Stomach (tissue), 9 donors: ENCODE measurements around the gene ANKRD10. TPM values are rescaled to one million over a fixed set of nuclear protein-coding genes. Genes with fewer than 3 reads are reported as not detected.

Experiments
- DNase-seq, 2 donors: peaks; one replicate each; pipeline versions ENCODE4 v3.0.0 to v3.0.0-alpha.2; 2013 to 2019
- H3K27ac ChIP-seq, 5 donors: fragments of 200-600 bp in 4 of 5; sonication (generic) in 4 of 5; one replicate each; pipeline ENCODE4 v1.5.1; 2013 to 2019; ENCODE audit warnings: mild to moderate bottlenecking in 1 of 5, moderate library complexity in 1 of 5
- H3K27me3 ChIP-seq, 3 donors: fragments of 200-600 bp; sonication (generic); one replicate each; pipeline ENCODE4 v1.5.1; 2017 to 2019; ENCODE audit warnings: mixed run types in 1 of 3
- H3K36me3 ChIP-seq, 4 donors: fragments of 200-600 bp; sonication (generic); 1 replicate in 3 of 4; 2 replicates in 1 of 4; pipeline ENCODE4 v1.5.1; 2016 to 2019
- H3K4me1 ChIP-seq, 4 donors: fragments of 200-600 bp; sonication (generic); one replicate each; pipeline ENCODE4 v1.5.1; 2016 to 2019
- H3K4me3 ChIP-seq, 4 donors: fragments of 200-600 bp; sonication (generic) in 3 of 4; one replicate each; pipeline ENCODE4 v1.5.1; 2016 to 2019; ENCODE audit warnings: mild to moderate bottlenecking in 1 of 4
- H3K9me3 ChIP-seq, 4 donors: fragments of 200-600 bp; sonication (generic); one replicate each; pipeline ENCODE4 v1.5.1; 2016 to 2019
- CTCF ChIP-seq, 7 experiments: fragments of 450-650 bp in 4 of 7; fragments of 200-600 bp in 3 of 7; sonication (generic) in 3 of 7; IDR thresholded peaks; one replicate each; pipeline ENCODE4 v1.5.1; 2016 to 2019; ENCODE audit warnings: antibody characterized with exemption in 7 of 7, control low read depth in 2 of 7, mild to moderate bottlenecking in 1 of 7
- EP300 ChIP-seq: sonication (generic); formaldehyde crosslinking; IDR thresholded peaks from one replicate; pipeline ENCODE4 v1.6.1; 2017; ENCODE audit warnings: antibody characterized with exemption
- POLR2A ChIP-seq, 4 donors: fragments of 450-650 bp; IDR thresholded peaks; one replicate each; pipeline ENCODE4 v1.6.1; 2016; ENCODE audit warnings: antibody characterized with exemption in 4 of 4, control low read depth in 2 of 4, mild to moderate bottlenecking in 1 of 4, moderate library complexity in 1 of 4
- POLR2AphosphoS5 ChIP-seq, 3 donors: sonication (generic); formaldehyde crosslinking; IDR thresholded peaks; one replicate each; pipeline ENCODE4 v1.6.1; 2016; ENCODE audit warnings: antibody characterized with exemption in 3 of 3
- WGBS, 5 donors: extraction: QIAGEN DNeasy Blood & Tissue Kit in 3 of 5; methylation state at CpG; one replicate each; pipeline versions ENCODE4 v1.1.5 to v1.1.7; 2013 to 2018; 5-methylcytosine and 5-hydroxymethylcytosine counted together
- intact Hi-C: fragments of 100-400 bp; cut with DNase I; formaldehyde crosslinking; loops from one replicate; pipeline ENCODE4 v1.15.1; 2023; ENCODE audit warnings: low total_unique reads
- polyA plus RNA-seq, 3 donors: library from polyadenylated mRNA; stranded (reverse); fragments of 200-250 nt; gene quantifications; one replicate each; pipeline ENCODE4 v1.2.3, GENCODE V29; 2013
- total RNA-seq, 5 donors: library from RNA; depleted of rRNA; stranded (reverse); fragments of >200 nt; gene quantifications; one replicate each; pipeline versions ENCODE4 v1.1.0 to v1.2.3, GENCODE V29; 2014 to 2016
- donor health status: healthy with polysubstance abuse.
- donor health status: Bipolar disorder and iron deficiency.
- donor health status: healthy.

The ANKRD10 gene
- total and polyA plus RNA-seq, 8 donors = 37.4 to 246 (median 123) TPM

- peak; percentile 79 to 96 for DNase-seq
- TF ChIP-seq EP300 (peak; percentile 86), POLR2A (IDR thresholded peaks at IDR 0.05) (no peak), POLR2AphosphoS5 (IDR thresholded peaks at IDR 0.05) (peak; percentile 65 to 93 (median 71))
- Histone ChIP-seq H3K36me3 (no peaks in the 10 kb centered on the region), H3K27me3 (no peaks in the 10 kb centered on the region), H3K27ac (peak overlapping the region; percentile 58 to 85 (median 82)), H3K4me1 (peaks cover 13 to 35% (median 26%) of the 10 kb centered on the region in 4 donors), H3K4me3 (peak overlapping the region; percentile 5 to 34 (median 14)), H3K9me3 (no peaks in the 10 kb centered on the region)
- intact Hi-C loops = no loop called here
- 17 to 35% (median 22%) methylated on average over 24 to 34 of the region's 34 CpGs for WGBS, 5 donors
Measured at GRCh38 chr13:110869805-110870706, 44.8 kb downstream of the ANKRD10 start.

GRCh38 chr13:110869231-110869804, 45.6 kb downstream of the ANKRD10 start:
- TF ChIP-seq EP300 (no peak), POLR2AphosphoS5 (IDR thresholded peaks at IDR 0.05) (peak in 1 of 3 donors; percentile 2)
- peak in 1 of 2 donors; percentile 20 for DNase-seq
- H3K27me3 ChIP-seq = no peaks in the 10 kb centered on the region
- intact Hi-C loops = no loop called here
- H3K4me3 ChIP-seq = peak overlapping the region in 3 of 4 donors; percentile 8 to 34 (median 19)
- peak overlapping the region; percentile 58 to 85 (median 82) for H3K27ac ChIP-seq
- no peaks in the 10 kb centered on the region for H3K36me3 ChIP-seq
- 69 to 86% (median 78%) methylated on average over 21 to 22 of the region's 22 CpGs for whole genome bisulfite sequencing, 5 donors
- H3K9me3 ChIP-seq = no peaks in the 10 kb centered on the region
- H3K4me1 ChIP-seq = peaks cover 7 to 28% (median 20%) of the 10 kb centered on the region in 4 donors

GRCh38 chr13:110868720-110869119, 46.1 kb downstream of the ANKRD10 start:
- H3K4me3 ChIP-seq = no peak overlapping the region
- no peaks in the 10 kb centered on the region for H3K36me3 ChIP-seq
- no peaks in the 10 kb centered on the region for H3K9me3 ChIP-seq
- TF ChIP-seq POLR2AphosphoS5 (IDR thresholded peaks at IDR 0.05) (no peak), EP300 (no peak), CTCF (IDR thresholded peaks at IDR 0.05) (no peak), POLR2A (IDR thresholded peaks at IDR 0.05) (no peak)
- peaks cover 6 to 23% (median 17%) of the 10 kb centered on the region in 4 donors for H3K4me1 ChIP-seq
- H3K27ac ChIP-seq = peak overlapping the region in 4 of 5 donors; percentile 73 to 85 (median 84)
- no peak for DNase-seq
- no peaks in the 10 kb centered on the region for H3K27me3 ChIP-seq
- intact Hi-C loops = no loop called here
- 60 to 73% (median 65%) methylated on average over 5 of the region's 5 CpGs for WGBS, 5 donors

- intact Hi-C loops = no loop called here
- Histone ChIP-seq H3K4me1 (peaks cover 6 to 23% (median 17%) of the 10 kb centered on the region in 4 donors), H3K27me3 (no peaks in the 10 kb centered on the region), H3K9me3 (no peaks in the 10 kb centered on the region), H3K27ac (no peak overlapping the region), H3K4me3 (no peak overlapping the region), H3K36me3 (no peaks in the 10 kb centered on the region)
- TF ChIP-seq EP300 = no peak
- TF ChIP-seq CTCF (IDR thresholded peaks at IDR 0.05) = no peak
- no peak for TF ChIP-seq POLR2AphosphoS5 (IDR thresholded peaks at IDR 0.05)
- TF ChIP-seq POLR2A (IDR thresholded peaks at IDR 0.05) = no peak
- DNase-seq = no peak
- 76 to 85% (median 81%) methylated on average over 5 to 6 of the region's 6 CpGs for WGBS, 5 donors
Measured at GRCh38 chr13:110867380-110867779, 47.5 kb downstream of the ANKRD10 start.

GRCh38 chr13:110866491-110867170, 48.2 kb downstream of the ANKRD10 start:
- H3K9me3 ChIP-seq = no peaks in the 10 kb centered on the region
- H3K27ac ChIP-seq = no peak overlapping the region
- H3K27me3 ChIP-seq = no peaks in the 10 kb centered on the region
- 82 to 88% (median 88%) methylated on average over 11 of the region's 11 CpGs for WGBS, 5 donors
- H3K4me3 ChIP-seq = no peak overlapping the region
- H3K4me1 ChIP-seq = peaks cover 6 to 23% (median 17%) of the 10 kb centered on the region in 4 donors
- no peak for DNase-seq
- intact Hi-C loops = no loop called here
- no peaks in the 10 kb centered on the region for H3K36me3 ChIP-seq
- no peak for TF ChIP-seq POLR2A (IDR thresholded peaks at IDR 0.05)
- no peak for TF ChIP-seq EP300
- TF ChIP-seq POLR2AphosphoS5 (IDR thresholded peaks at IDR 0.05) = no peak
- TF ChIP-seq CTCF (IDR thresholded peaks at IDR 0.05) = no peak
